Endothelial cell of umbilical vein (primary cell): ENCODE data around the gene LOXHD1. TPM values are rescaled to one million over a fixed set of nuclear protein-coding genes. Genes with fewer than 3 reads are reported as not detected.

Experiments
- BruUV-seq: library from RNA; stranded (reverse); fragments of 400-500 nt; replicated peaks from 2 replicates; lab custom pipeline; 2021; lab: Mats Ljungman, UMichigan
- CTCF ChIA-PET: fragments of 300-600, 350-600 bp; sonication (Branson Sonifier 250); formaldehyde crosslinking; loops from one replicate; lab custom pipeline; 2021; ENCODE audit warnings: antibody characterized with exemption, inconsistent platforms; lab: Charles Lee
- POLR2A ChIA-PET: fragments of 300-600, 350-600 bp; sonication (Branson Sonifier 250); formaldehyde crosslinking; loops from one replicate; lab custom pipeline; 2021; ENCODE audit warnings: antibody characterized with exemption, inconsistent platforms; lab: Charles Lee
- DNase-seq: peaks from one replicate; pipeline ENCODE4 v3.0.0-alpha.2; 2011; ENCODE audit warnings: low read depth, low spot score
- FAIRE-seq: peaks from 2 replicates; lab custom pipeline; 2011; peaks lifted over from hg19 to GRCh38; lab: Jason Lieb, UNC
- H2AFZ ChIP-seq: 2 replicates; pipeline ENCODE4 v1.6.0; 2012; ENCODE audit warnings: low read depth, low read length, control low read depth, inconsistent platforms
- H3K27ac ChIP-seq: 2 replicates; pipeline ENCODE4 v1.5.1; 2011; ENCODE audit warnings: low read depth, mild to moderate bottlenecking, control low read depth, low read length, moderate library complexity; ENCODE audit not compliant: insufficient read depth
- H3K27me3 ChIP-seq, 2 experiments: 2 replicates each; pipeline versions ENCODE4 v1.6.0 to v1.6.1; 2011; ENCODE audit warnings: low read length in 2 of 2, mixed read lengths in 1 of 2; ENCODE audit not compliant: control insufficient read depth in 2 of 2, insufficient read depth in 2 of 2
- H3K36me3 ChIP-seq, 2 experiments: 2 replicates in 1 of 2; 3 replicates in 1 of 2; pipeline ENCODE4 v1.5.1; 2011; ENCODE audit warnings: low read length in 2 of 2, mild to moderate bottlenecking in 1 of 2, moderate library complexity in 1 of 2; ENCODE audit not compliant: control insufficient read depth in 2 of 2, insufficient read depth in 2 of 2; ENCODE audit errors: extremely low read depth in 1 of 2
- H3K4me1 ChIP-seq: 3 replicates; pipeline ENCODE4 v1.5.1; 2011; ENCODE audit warnings: mild to moderate bottlenecking, low read length; ENCODE audit not compliant: control insufficient read depth, insufficient read depth; ENCODE audit errors: extremely low read depth
- H3K4me2 ChIP-seq: 2 replicates; pipeline ENCODE4 v1.6.1; 2011; ENCODE audit warnings: low read length, control low read depth, mixed read lengths; ENCODE audit not compliant: insufficient read depth
- H3K4me3 ChIP-seq, 3 experiments: fragments of 200-600 bp in 1 of 3; sonication (generic), shearing (Covaris generic) in 1 of 3; replicated peaks in 1 of 3; 2 replicates each; pipeline ENCODE4 v1.5.1; 2011 to 2016; ENCODE audit warnings: control low read depth in 3 of 3, low read length in 3 of 3, mild to moderate bottlenecking in 2 of 3, inconsistent platforms in 1 of 3, low read depth in 1 of 3, moderate library complexity in 1 of 3; ENCODE audit not compliant: insufficient read depth in 1 of 3
- H3K79me2 ChIP-seq: 2 replicates; pipeline ENCODE4 v1.6.0; 2012; ENCODE audit warnings: low read length, inconsistent platforms; ENCODE audit not compliant: control insufficient read depth, insufficient read depth
- H3K9ac ChIP-seq: replicated peaks from 2 replicates; pipeline ENCODE3; 2011; ENCODE audit warnings: low read length, control low read depth; ENCODE audit not compliant: insufficient read depth; ENCODE audit errors: extremely low read depth
- H3K9me1 ChIP-seq: replicated peaks from 3 replicates; pipeline ENCODE4 v1.6.0; 2011; ENCODE audit warnings: mild to moderate bottlenecking, low read length; ENCODE audit not compliant: control insufficient read depth, insufficient read depth; ENCODE audit errors: extremely low read depth
- H3K9me3 ChIP-seq: replicated peaks from 2 replicates; pipeline ENCODE4 v1.5.1; 2012; ENCODE audit warnings: low read length, inconsistent platforms; ENCODE audit not compliant: control insufficient read depth, insufficient read depth
- H4K20me1 ChIP-seq: replicated peaks from 2 replicates; pipeline ENCODE3; 2011; ENCODE audit warnings: mild to moderate bottlenecking, low read length; ENCODE audit not compliant: control insufficient read depth, insufficient read depth; ENCODE audit errors: extremely low read depth
- EZH2 ChIP-seq: IDR thresholded peaks from 2 replicates; pipeline ENCODE4 v1.6.1; 2012; ENCODE audit warnings: borderline replicate concordance, low read depth, mild to moderate bottlenecking, moderate library complexity, low read length, inconsistent platforms; ENCODE audit not compliant: severe bottlenecking
- FOS ChIP-seq: IDR thresholded peaks from 2 replicates; pipeline ENCODE4 v1.6.1; 2011; ENCODE audit warnings: mild to moderate bottlenecking, low read length, moderate library complexity, borderline replicate concordance; ENCODE audit not compliant: insufficient read depth
- GATA2 ChIP-seq: IDR thresholded peaks from 2 replicates; pipeline ENCODE4 v1.7.0; 2011; ENCODE audit warnings: low read depth, mild to moderate bottlenecking, moderate library complexity, mixed read lengths, low read length; ENCODE audit not compliant: insufficient read length, insufficient read depth
- JUN ChIP-seq: IDR thresholded peaks from 2 replicates; pipeline ENCODE4 v1.6.1; 2011; ENCODE audit warnings: borderline replicate concordance, low read depth; ENCODE audit not compliant: insufficient read length, insufficient read depth
- MYC ChIP-seq: IDR thresholded peaks from one replicate; pipeline ENCODE4 v1.6.1; 2011; ENCODE audit warnings: mild to moderate bottlenecking, low read depth, low read length
- POLR2A ChIP-seq: IDR thresholded peaks from 2 replicates; pipeline ENCODE4 v1.6.1; 2012; ENCODE audit warnings: low read depth, mild to moderate bottlenecking, control low read depth, low read length
- POLR2AphosphoS5 ChIP-seq: IDR thresholded peaks from 2 replicates; pipeline ENCODE4 v1.6.1; 2012; ENCODE audit warnings: low read depth, mild to moderate bottlenecking, control low read depth, low read length, moderate library complexity; ENCODE audit not compliant: insufficient read depth
- dilution Hi-C: fragments of 300-500 bp; cut with MboI; formaldehyde crosslinking; loops from one replicate; pipeline ENCODE4 v1.15.0; 2019; ENCODE audit warnings: low sequenced_read_pairs; ENCODE audit not compliant: extremely low pct_ligation_motif_present
- intact Hi-C: fragments of 100-400 bp; cut with micrococcal nuclease; formaldehyde crosslinking; loops from one replicate; pipeline ENCODE4 v1.10.0; 2022
- polyA plus RNA-seq, 4 experiments: library from polyadenylated mRNA; depleted of rRNA in 3 of 4; stranded (reverse) in 3 of 4; unstranded in 1 of 4; fragments of >200 nt; gene quantifications; 2 replicates each; pipeline versions ENCODE4 v1.2.1 to v1.2.3, GENCODE V29; 2011 to 2012; ENCODE audit warnings: missing spikeins in 1 of 4
- total RNA-seq: library from RNA; stranded (reverse); gene quantifications from 2 replicates; pipeline ENCODE4 v1.2.3, GENCODE V29; 2021
- TF ChIP-seq, protein P1 (sequence below): IDR thresholded peaks from 2 replicates; pipeline ENCODE4 v1.6.1; 2011; ENCODE audit not compliant: insufficient read depth, insufficient read length
- TF ChIP-seq, protein P2 (sequence below), 2 donors: IDR thresholded peaks; 1 replicate in 1 of 2; 2 replicates in 1 of 2; pipeline ENCODE4 v1.5.1; 2011; ENCODE audit warnings: low read length in 2 of 2, mild to moderate bottlenecking in 2 of 2, moderate library complexity in 2 of 2, control low read depth in 1 of 2, inconsistent platforms in 1 of 2, low read depth in 1 of 2; ENCODE audit not compliant: insufficient read depth in 1 of 2; ENCODE audit errors: extremely low read depth in 1 of 2

Gene LOXHD1
- total and polyA plus RNA-seq, 2 donors (not counting 3 experiments of a cell fraction or from before 2014, with no cell fraction given) = not detected

DNA sequence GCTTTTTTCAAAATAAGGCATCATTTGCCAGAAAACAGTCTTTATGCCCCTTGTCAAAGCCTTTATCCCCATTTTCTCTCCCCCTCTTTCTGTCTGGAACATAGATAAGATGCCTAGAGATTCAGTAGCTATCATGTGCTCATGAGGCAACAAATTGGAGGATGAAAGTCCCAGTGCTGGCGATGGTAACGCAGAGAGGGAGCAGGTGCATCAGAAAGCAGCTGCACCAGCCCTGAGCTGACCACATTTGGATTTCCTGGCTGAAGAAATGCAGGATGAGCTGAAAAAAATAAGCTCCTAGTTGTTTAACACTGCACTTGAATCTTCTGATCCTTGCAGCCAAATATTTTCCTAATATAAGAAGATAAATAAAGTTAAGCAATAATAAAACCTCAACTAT is 48.0 kb downstream of the LOXHD1 start:
- H3K4me3 ChIP-seq = no peak overlapping the region
- intact Hi-C loops = no loop called here
- dilution Hi-C loops = no loop called here
- BruUV-seq = no TSS peak
- ChIA-PET POLR2A (no interaction called here), CTCF (no interaction called here)
- FAIRE-seq = no peak
- no peak overlapping the region for H3K9ac ChIP-seq
- no peaks in the 10 kb centered on the region for H3K79me2 ChIP-seq
- H4K20me1 ChIP-seq = no peaks in the 10 kb centered on the region
- H3K27ac ChIP-seq = no peak overlapping the region
- peaks cover 0 to 2% of the 10 kb centered on the region in 2 experiments for H3K27me3 ChIP-seq
- TF ChIP-seq GATA2 (no peak), FOS (no peak), JUN (no peak), POLR2A (no peak), EZH2 (no peak), POLR2AphosphoS5 (no peak), MYC (no peak)
- TF ChIP-seq, protein P1, sequence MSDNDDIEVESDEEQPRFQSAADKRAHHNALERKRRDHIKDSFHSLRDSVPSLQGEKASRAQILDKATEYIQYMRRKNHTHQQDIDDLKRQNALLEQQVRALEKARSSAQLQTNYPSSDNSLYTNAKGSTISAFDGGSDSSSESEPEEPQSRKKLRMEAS = no peak
- TF ChIP-seq, protein P2, sequence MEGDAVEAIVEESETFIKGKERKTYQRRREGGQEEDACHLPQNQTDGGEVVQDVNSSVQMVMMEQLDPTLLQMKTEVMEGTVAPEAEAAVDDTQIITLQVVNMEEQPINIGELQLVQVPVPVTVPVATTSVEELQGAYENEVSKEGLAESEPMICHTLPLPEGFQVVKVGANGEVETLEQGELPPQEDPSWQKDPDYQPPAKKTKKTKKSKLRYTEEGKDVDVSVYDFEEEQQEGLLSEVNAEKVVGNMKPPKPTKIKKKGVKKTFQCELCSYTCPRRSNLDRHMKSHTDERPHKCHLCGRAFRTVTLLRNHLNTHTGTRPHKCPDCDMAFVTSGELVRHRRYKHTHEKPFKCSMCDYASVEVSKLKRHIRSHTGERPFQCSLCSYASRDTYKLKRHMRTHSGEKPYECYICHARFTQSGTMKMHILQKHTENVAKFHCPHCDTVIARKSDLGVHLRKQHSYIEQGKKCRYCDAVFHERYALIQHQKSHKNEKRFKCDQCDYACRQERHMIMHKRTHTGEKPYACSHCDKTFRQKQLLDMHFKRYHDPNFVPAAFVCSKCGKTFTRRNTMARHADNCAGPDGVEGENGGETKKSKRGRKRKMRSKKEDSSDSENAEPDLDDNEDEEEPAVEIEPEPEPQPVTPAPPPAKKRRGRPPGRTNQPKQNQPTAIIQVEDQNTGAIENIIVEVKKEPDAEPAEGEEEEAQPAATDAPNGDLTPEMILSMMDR (IDR thresholded peaks at IDR 0.05; ENCODE audit: extremely low read depth in 1 of 2, insufficient read depth in 1 of 2, low read depth in 1 of 2, low read length in 2 of 2) = no peak
- H3K9me1 ChIP-seq = no peaks in the 10 kb centered on the region
- H2AFZ ChIP-seq = no peak overlapping the region
- no peaks in the 10 kb centered on the region for H3K4me1 ChIP-seq
- no peaks in the 10 kb centered on the region for H3K9me3 ChIP-seq
- H3K36me3 ChIP-seq = no peaks in the 10 kb centered on the region
- no peak for DNase-seq
- no peak overlapping the region for H3K4me2 ChIP-seq
